GM12878 (cell line): ENCODE measurements around the gene TMEM191C. TPM values are rescaled to one million over a fixed set of nuclear protein-coding genes. Genes with fewer than 3 reads are reported as not detected.

Experiments
- ATAC-seq: fragments of 200-7000 bp; cut with Tn5 transposase; 3 replicates; pipeline ENCODE4 v1.9.1; 2020; ENCODE audit warnings: mild to moderate bottlenecking, moderate library complexity
- BruUV-seq: library from RNA; stranded (reverse); fragments of 400-500 nt; replicated peaks from 2 replicates; lab custom pipeline; 2021; lab: Mats Ljungman, UMichigan
- CTCF ChIA-PET: fragments of 300-600 bp; sonication (Branson Sonifier 250); formaldehyde crosslinking; extraction: SDS; loops from one replicate; lab custom pipeline; 2021; ENCODE audit warnings: inconsistent platforms; lab: Yijun Ruan, JAX
- POLR2A ChIA-PET: fragments of 350-600 bp; formaldehyde crosslinking; extraction: SDS; loops from one replicate; lab custom pipeline; 2021; ENCODE audit warnings: inconsistent platforms; lab: Charles Lee
- RAD21 ChIA-PET: fragments of 300-600 bp; sonication (Branson Sonifier 250); formaldehyde crosslinking; loops from one replicate; lab custom pipeline; 2023; ENCODE audit warnings: antibody characterized with exemption; ENCODE audit not compliant: unreplicated experiment; lab: Charles Lee
- SMC1A ChIA-PET: fragments of 300-600 bp; sonication (Branson Sonifier 250); formaldehyde crosslinking; loops from one replicate; lab custom pipeline; 2023; ENCODE audit not compliant: unreplicated experiment, uncharacterized antibody; lab: Charles Lee
- DNase-seq: peaks from one replicate; pipeline ENCODE4 v3.0.0-alpha.2; 2011; ENCODE audit warnings: low read depth, low spot score
- FAIRE-seq: peaks from 3 replicates; lab custom pipeline; 2011; peaks lifted over from hg19 to GRCh38; lab: Jason Lieb, UNC
- H2AFZ ChIP-seq: 2 replicates; pipeline ENCODE4 v1.6.0; 2011; ENCODE audit warnings: low read depth, low read length, control low read depth; ENCODE audit not compliant: control insufficient read depth
- H3K27ac ChIP-seq: 2 replicates; pipeline ENCODE4 v1.5.1; 2011; ENCODE audit warnings: control low read depth; ENCODE audit not compliant: control insufficient read depth, insufficient read depth
- H3K27me3 ChIP-seq, 2 experiments: replicated peaks in 1 of 2; 2 replicates each; pipeline versions ENCODE4 v1.6.0 to v1.6.1; 2011; ENCODE audit warnings: low read length in 1 of 2; ENCODE audit not compliant: control insufficient read depth in 2 of 2, insufficient read depth in 2 of 2
- H3K36me3 ChIP-seq, 2 experiments: 2 replicates each; pipeline ENCODE4 v1.5.1; 2011; ENCODE audit warnings: low read length in 1 of 2; ENCODE audit not compliant: control insufficient read depth in 2 of 2, insufficient read depth in 2 of 2
- H3K4me1 ChIP-seq: 2 replicates; pipeline ENCODE4 v1.6.1; 2011; ENCODE audit warnings: mild to moderate bottlenecking, low read length, moderate library complexity, mixed read lengths; ENCODE audit not compliant: control insufficient read depth, insufficient read depth
- H3K4me2 ChIP-seq: 2 replicates; pipeline ENCODE4 v1.6.0; 2011; ENCODE audit warnings: control low read depth; ENCODE audit not compliant: control insufficient read depth, insufficient read depth
- H3K4me3 ChIP-seq: fragments of 200-600 bp; sonication (generic); 2 replicates; pipeline ENCODE4 v1.5.1; 2016
- H3K79me2 ChIP-seq: 2 replicates; pipeline ENCODE4 v1.6.0; 2011; ENCODE audit warnings: low read length; ENCODE audit not compliant: control insufficient read depth, insufficient read depth
- H3K9ac ChIP-seq: 2 replicates; pipeline ENCODE4 v1.8.0; 2011; ENCODE audit warnings: low read length, control low read depth, mixed read lengths; ENCODE audit not compliant: control insufficient read depth, insufficient read depth
- H3K9me3 ChIP-seq: replicated peaks from 3 replicates; pipeline ENCODE4 v1.5.1; 2011; ENCODE audit warnings: mild to moderate bottlenecking, low read length; ENCODE audit not compliant: control insufficient read depth, insufficient read depth
- H4K20me1 ChIP-seq: 2 replicates; pipeline ENCODE4 v1.6.0; 2011; ENCODE audit not compliant: control insufficient read depth, insufficient read depth
- BCL3 ChIP-seq: IDR thresholded peaks from 2 replicates; pipeline ENCODE4 v1.6.1; 2011; ENCODE audit warnings: borderline replicate concordance, low read depth, mild to moderate bottlenecking, moderate library complexity, low read length; ENCODE audit not compliant: insufficient read depth, poor library complexity, severe bottlenecking
- MTA3 ChIP-seq: IDR thresholded peaks from 2 replicates; pipeline ENCODE4 v1.6.1; 2012; ENCODE audit warnings: low read length, inconsistent platforms, borderline replicate concordance
- NFIC ChIP-seq: IDR thresholded peaks from 2 replicates; pipeline ENCODE4 v1.6.1; 2012; ENCODE audit warnings: low read depth, mild to moderate bottlenecking, inconsistent platforms, low read length, moderate library complexity
- POLR2AphosphoS5 ChIP-seq: IDR thresholded peaks from 2 replicates; pipeline ENCODE4 v1.6.1; 2011; ENCODE audit warnings: mild to moderate bottlenecking, low read length, inconsistent platforms
- SIX5 ChIP-seq: IDR thresholded peaks from 2 replicates; pipeline ENCODE4 v1.6.1; 2011; ENCODE audit warnings: mild to moderate bottlenecking, low read depth, low read length, moderate library complexity; ENCODE audit not compliant: severe bottlenecking
- SUZ12 ChIP-seq: fragments of 200-600 bp; sonication (generic); IDR thresholded peaks from one replicate; pipeline ENCODE4 v1.6.1; 2018; ENCODE audit warnings: antibody characterized with exemption, mild to moderate bottlenecking; ENCODE audit not compliant: unreplicated experiment
- TARDBP ChIP-seq: IDR thresholded peaks from 2 replicates; pipeline ENCODE4 v1.6.1; 2016; ENCODE audit warnings: borderline replicate concordance
- WGBS: methylation state at CpG from one replicate; pipeline ENCODE4 v1.1.6; 2016; ENCODE audit warnings: low lambda C conversion rate; ENCODE audit not compliant: insufficient replicate concordance, insufficient coverage; ENCODE audit errors: missing lambda C conversion rate; 5-methylcytosine and 5-hydroxymethylcytosine counted together
- in situ Hi-C: fragments of 300-500 bp; cut with MboI; formaldehyde crosslinking; loops from 9 replicates; pipeline ENCODE4 v1.14.3; 2018; ENCODE audit warnings: mixed read lengths
- intact Hi-C: fragments of 100-400 bp; cut with micrococcal nuclease; formaldehyde crosslinking; loops from one replicate; pipeline ENCODE4 v1.14.2; 2022; ENCODE audit not compliant: unreplicated experiment
- polyA plus RNA-seq, 11 experiments: library from polyadenylated mRNA; depleted of rRNA in 4 of 11; unstranded in 6 of 11; stranded (reverse) in 5 of 11; fragments of >200 nt; fragmentation: Nextera tagmentation in 4 of 11; fragmentation: Illumina TruSeq in 1 of 11; extraction: Ambion mirVana in 4 of 11; extraction: Trizol in 1 of 11; gene quantifications; 1 replicate in 1 of 11; 2 replicates in 10 of 11; pipeline versions ENCODE4 v1.2.1 to v1.2.3, GENCODE V29; 2011 to 2016; ENCODE audit warnings: inconsistent platforms in 2 of 11, missing spikeins in 2 of 11, low read depth in 1 of 11
- total RNA-seq, 4 experiments: library from RNA; depleted of rRNA in 3 of 4; stranded (reverse); fragments of >200 nt in 3 of 4; fragmentation: Illumina TruSeq in 1 of 4; extraction: Trizol in 1 of 4; gene quantifications; 2 replicates each; pipeline versions ENCODE4 v1.2.1 to v1.2.3, GENCODE V29; 2013 to 2021

TMEM191C gene
- total and polyA plus RNA-seq, 10 of the 15 experiments (the other 5 are each of a cell fraction or from before 2014, with no cell fraction given): 0.03 to 1.9 (median 0.43) TPM

GRCh38 chr22:21443057-21443734, 24.0 kb upstream of the TMEM191C start:
- Histone ChIP-seq H3K9me3 (no peaks in the 10 kb centered on the region), H3K79me2 (no peaks in the 10 kb centered on the region), H3K4me3 (no peak overlapping the region), H3K27me3 (no peaks in the 10 kb centered on the region), H3K27ac (no peak overlapping the region), H3K4me1 (no peaks in the 10 kb centered on the region), H3K9ac (no peak overlapping the region), H3K36me3 (peaks cover 0 to 16% of the 10 kb centered on the region in 2 experiments; a peak in 3 of 4 replicates), H4K20me1 (no peaks in the 10 kb centered on the region), H3K4me2 (no peak overlapping the region), H2AFZ (no peak overlapping the region)
- DNase-seq: no peak
- CTCF ChIA-PET: no interaction called here
- no peak for FAIRE-seq
- WGBS: 98% methylated on average over 13 of the region's 13 CpGs
- SMC1A ChIA-PET: no interaction called here
- intact Hi-C loops: no loop called here
- in situ Hi-C loops: no loop called here
- TF ChIP-seq TARDBP (no peak), NFIC (no peak), SUZ12 (no peak), BCL3 (no peak), SIX5 (no peak), POLR2AphosphoS5 (no peak), MTA3 (no peak)
- POLR2A ChIA-PET: no interaction called here
- no TSS peak for BruUV-seq
- ATAC-seq: no peak
- RAD21 ChIA-PET: no interaction called here
